Measurements from ENCODE around the gene PIEZO2. TPM values are rescaled to one million over a fixed set of nuclear protein-coding genes. Genes with fewer than 3 reads are reported as not detected.
"Not testable (repeated sequence)": the region's sequence is repeated elsewhere in the genome, so short reads cannot be mapped to it uniquely, and the experiment has no call there.

Gene PIEZO2
- polyA plus RNA-seq, 1 donor from 2014 or later, result 0.30 TPM

DNA sequence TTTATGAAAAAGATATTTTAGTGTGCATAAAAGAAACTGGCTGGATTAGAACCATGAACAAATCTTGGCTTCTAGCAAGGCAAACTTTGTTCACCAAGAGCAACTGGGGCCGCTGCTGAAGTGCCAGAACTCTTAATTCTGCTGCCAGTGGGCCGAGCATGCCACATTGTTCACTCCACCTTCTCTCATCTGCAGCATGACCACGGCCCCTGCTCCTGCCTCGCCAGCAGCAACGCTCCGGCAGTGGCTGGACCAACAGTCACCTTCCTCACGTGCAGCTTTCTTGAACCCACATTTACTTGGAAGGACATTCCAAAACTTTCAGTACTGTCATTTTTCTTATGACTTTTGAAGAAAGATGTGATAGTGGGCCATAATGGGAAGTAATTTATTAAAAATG lies 213.8 kb downstream of the PIEZO2 start:
- Histone ChIP-seq H3K9me3 (ENCODE audit: low read length) (no peaks in the 10 kb centered on the region), H3K4me2 (ENCODE audit: low read length) (no peak overlapping the region), H3K9me2 (ENCODE audit: insufficient read depth, low read length) (no peaks in the 10 kb centered on the region), H4K20me1 (ENCODE audit: insufficient read depth) (no peaks in the 10 kb centered on the region), H3K27ac (ENCODE audit: low read length) (no peak overlapping the region), H3K9ac (ENCODE audit: low read length) (no peak overlapping the region), H3K27me3 (ENCODE audit: insufficient read depth, low read depth, low read length) (no peaks in the 10 kb centered on the region), H3F3A (ENCODE audit: insufficient read depth, low read length, poor library complexity, severe bottlenecking) (no peaks in the 10 kb centered on the region), H3K79me2 (replicated peaks; ENCODE audit: insufficient read depth, low read length) (no peaks in the 10 kb centered on the region), H3K4me3 (ENCODE audit: low read length) (no peak overlapping the region), H2AFZ (ENCODE audit: low read depth, low read length) (no peak overlapping the region), H3K36me3 (ENCODE audit: insufficient read depth, low read length) (no peaks in the 10 kb centered on the region)
- no peak for TF ChIP-seq EP300 (conservative IDR thresholded peaks at IDR 0.05; ENCODE audit: poor library complexity, severe bottlenecking)
- TF ChIP-seq, protein P1, sequence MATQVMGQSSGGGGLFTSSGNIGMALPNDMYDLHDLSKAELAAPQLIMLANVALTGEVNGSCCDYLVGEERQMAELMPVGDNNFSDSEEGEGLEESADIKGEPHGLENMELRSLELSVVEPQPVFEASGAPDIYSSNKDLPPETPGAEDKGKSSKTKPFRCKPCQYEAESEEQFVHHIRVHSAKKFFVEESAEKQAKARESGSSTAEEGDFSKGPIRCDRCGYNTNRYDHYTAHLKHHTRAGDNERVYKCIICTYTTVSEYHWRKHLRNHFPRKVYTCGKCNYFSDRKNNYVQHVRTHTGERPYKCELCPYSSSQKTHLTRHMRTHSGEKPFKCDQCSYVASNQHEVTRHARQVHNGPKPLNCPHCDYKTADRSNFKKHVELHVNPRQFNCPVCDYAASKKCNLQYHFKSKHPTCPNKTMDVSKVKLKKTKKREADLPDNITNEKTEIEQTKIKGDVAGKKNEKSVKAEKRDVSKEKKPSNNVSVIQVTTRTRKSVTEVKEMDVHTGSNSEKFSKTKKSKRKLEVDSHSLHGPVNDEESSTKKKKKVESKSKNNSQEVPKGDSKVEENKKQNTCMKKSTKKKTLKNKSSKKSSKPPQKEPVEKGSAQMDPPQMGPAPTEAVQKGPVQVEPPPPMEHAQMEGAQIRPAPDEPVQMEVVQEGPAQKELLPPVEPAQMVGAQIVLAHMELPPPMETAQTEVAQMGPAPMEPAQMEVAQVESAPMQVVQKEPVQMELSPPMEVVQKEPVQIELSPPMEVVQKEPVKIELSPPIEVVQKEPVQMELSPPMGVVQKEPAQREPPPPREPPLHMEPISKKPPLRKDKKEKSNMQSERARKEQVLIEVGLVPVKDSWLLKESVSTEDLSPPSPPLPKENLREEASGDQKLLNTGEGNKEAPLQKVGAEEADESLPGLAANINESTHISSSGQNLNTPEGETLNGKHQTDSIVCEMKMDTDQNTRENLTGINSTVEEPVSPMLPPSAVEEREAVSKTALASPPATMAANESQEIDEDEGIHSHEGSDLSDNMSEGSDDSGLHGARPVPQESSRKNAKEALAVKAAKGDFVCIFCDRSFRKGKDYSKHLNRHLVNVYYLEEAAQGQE (IDR thresholded peaks at IDR 0.05; ENCODE audit: borderline replicate concordance), result no peak
- no peak for TF ChIP-seq TAF1 (IDR thresholded peaks at IDR 0.05; ENCODE audit: low read depth)
- TF ChIP-seq, protein P2, sequence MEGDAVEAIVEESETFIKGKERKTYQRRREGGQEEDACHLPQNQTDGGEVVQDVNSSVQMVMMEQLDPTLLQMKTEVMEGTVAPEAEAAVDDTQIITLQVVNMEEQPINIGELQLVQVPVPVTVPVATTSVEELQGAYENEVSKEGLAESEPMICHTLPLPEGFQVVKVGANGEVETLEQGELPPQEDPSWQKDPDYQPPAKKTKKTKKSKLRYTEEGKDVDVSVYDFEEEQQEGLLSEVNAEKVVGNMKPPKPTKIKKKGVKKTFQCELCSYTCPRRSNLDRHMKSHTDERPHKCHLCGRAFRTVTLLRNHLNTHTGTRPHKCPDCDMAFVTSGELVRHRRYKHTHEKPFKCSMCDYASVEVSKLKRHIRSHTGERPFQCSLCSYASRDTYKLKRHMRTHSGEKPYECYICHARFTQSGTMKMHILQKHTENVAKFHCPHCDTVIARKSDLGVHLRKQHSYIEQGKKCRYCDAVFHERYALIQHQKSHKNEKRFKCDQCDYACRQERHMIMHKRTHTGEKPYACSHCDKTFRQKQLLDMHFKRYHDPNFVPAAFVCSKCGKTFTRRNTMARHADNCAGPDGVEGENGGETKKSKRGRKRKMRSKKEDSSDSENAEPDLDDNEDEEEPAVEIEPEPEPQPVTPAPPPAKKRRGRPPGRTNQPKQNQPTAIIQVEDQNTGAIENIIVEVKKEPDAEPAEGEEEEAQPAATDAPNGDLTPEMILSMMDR (IDR thresholded peaks at IDR 0.05; ENCODE audit: poor library complexity, severe bottlenecking), result no peak
- no peak for TF ChIP-seq SMC3 (conservative IDR thresholded peaks at IDR 0.05; ENCODE audit: poor library complexity)
- no peak for TF ChIP-seq RAD21 (conservative IDR thresholded peaks at IDR 0.05)
- no peak for TF ChIP-seq EZH2 (IDR thresholded peaks at IDR 0.05; ENCODE audit: borderline replicate concordance, insufficient read depth, low read length, poor library complexity, severe bottlenecking)
- TF ChIP-seq MXI1 (conservative IDR thresholded peaks at IDR 0.05; ENCODE audit: poor library complexity, severe bottlenecking), result no peak
- TF ChIP-seq POLR2AphosphoS5 (IDR thresholded peaks at IDR 0.05), result no peak

DNA sequence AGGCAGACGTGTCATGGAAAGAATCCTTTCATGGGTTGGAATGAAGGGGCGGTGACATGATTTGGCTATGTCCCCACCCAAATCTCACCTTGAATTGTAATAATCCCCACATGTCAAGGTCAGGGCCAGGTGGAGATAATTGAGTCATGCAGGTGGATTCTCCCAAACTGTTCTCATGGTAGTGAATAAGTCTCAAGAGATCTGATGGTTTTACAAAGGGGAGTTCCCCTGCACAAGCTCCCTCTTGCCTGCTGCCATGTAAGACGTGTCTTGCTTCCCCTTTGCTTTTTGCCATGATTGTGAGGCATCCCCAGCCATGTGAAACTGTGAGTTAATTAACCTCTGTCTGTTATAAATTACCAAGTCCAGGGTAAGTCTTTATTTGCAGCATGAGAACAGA lies 215.7 kb downstream of the PIEZO2 start:
- H3K27me3 ChIP-seq (ENCODE audit: insufficient read depth, low read depth, low read length); H3K9me3 ChIP-seq (ENCODE audit: low read length); H3K36me3 ChIP-seq (ENCODE audit: insufficient read depth, low read length); H3K27ac ChIP-seq (ENCODE audit: low read length); H4K20me1 ChIP-seq (ENCODE audit: insufficient read depth); H3K79me2 ChIP-seq (replicated peaks; ENCODE audit: insufficient read depth, low read length); H3K9ac ChIP-seq (ENCODE audit: low read length); H3K9me2 ChIP-seq (ENCODE audit: insufficient read depth, low read length); H2AFZ ChIP-seq (ENCODE audit: low read depth, low read length); H3K4me3 ChIP-seq (ENCODE audit: low read length); H3K4me2 ChIP-seq (ENCODE audit: low read length); H3F3A ChIP-seq (ENCODE audit: insufficient read depth, low read length, poor library complexity, severe bottlenecking): not testable (repeated sequence)

DNA sequence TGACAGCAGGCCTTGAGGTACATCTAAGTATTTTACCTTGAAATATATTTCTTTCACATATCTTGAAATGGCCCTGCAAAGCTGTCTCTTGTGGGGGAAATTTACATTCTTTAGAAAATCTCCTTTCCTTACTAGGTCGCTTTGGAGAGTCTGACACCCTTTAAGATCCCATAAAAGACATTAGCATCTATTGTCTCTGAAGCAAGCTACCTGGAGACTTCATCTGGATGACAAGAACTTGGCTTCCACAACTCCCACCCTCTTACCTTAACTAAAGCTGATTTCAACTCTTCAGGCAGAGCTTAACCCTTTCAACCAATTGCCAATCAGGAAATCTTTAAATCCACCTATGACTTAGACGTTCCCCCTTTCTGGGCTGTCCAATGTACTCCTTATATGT lies 219.3 kb downstream of the PIEZO2 start:
- no peak overlapping the region for H3K4me2 ChIP-seq (ENCODE audit: low read length)
- no peaks in the 10 kb centered on the region for H3K9me2 ChIP-seq (ENCODE audit: insufficient read depth, low read length)
- no peaks in the 10 kb centered on the region for H3K36me3 ChIP-seq (ENCODE audit: insufficient read depth, low read length)
- H3K27me3 ChIP-seq (ENCODE audit: insufficient read depth, low read depth, low read length), result no peaks in the 10 kb centered on the region
- no peak overlapping the region for H2AFZ ChIP-seq (ENCODE audit: low read depth, low read length)
- no peaks in the 10 kb centered on the region for H4K20me1 ChIP-seq (ENCODE audit: insufficient read depth)
- TF ChIP-seq EP300 (conservative IDR thresholded peaks at IDR 0.05; ENCODE audit: poor library complexity, severe bottlenecking) (no peak), TAF1 (IDR thresholded peaks at IDR 0.05; ENCODE audit: low read depth) (no peak), RAD21 (conservative IDR thresholded peaks at IDR 0.05) (no peak), POLR2AphosphoS5 (IDR thresholded peaks at IDR 0.05) (no peak), EZH2 (IDR thresholded peaks at IDR 0.05; ENCODE audit: borderline replicate concordance, insufficient read depth, low read length, poor library complexity, severe bottlenecking) (no peak), MXI1 (conservative IDR thresholded peaks at IDR 0.05; ENCODE audit: poor library complexity, severe bottlenecking) (no peak), SMC3 (conservative IDR thresholded peaks at IDR 0.05; ENCODE audit: poor library complexity) (no peak)
- TF ChIP-seq, protein P2 (IDR thresholded peaks at IDR 0.05; ENCODE audit: poor library complexity, severe bottlenecking), result no peak
- TF ChIP-seq, protein P1 (IDR thresholded peaks at IDR 0.05; ENCODE audit: borderline replicate concordance), result no peak
- H3K4me3 ChIP-seq (ENCODE audit: low read length), result no peak overlapping the region
- no peaks in the 10 kb centered on the region for H3K9me3 ChIP-seq (ENCODE audit: low read length)
- no peak overlapping the region for H3K9ac ChIP-seq (ENCODE audit: low read length)
- no peaks in the 10 kb centered on the region for H3K79me2 ChIP-seq (replicated peaks; ENCODE audit: insufficient read depth, low read length)
- no peaks in the 10 kb centered on the region for H3F3A ChIP-seq (ENCODE audit: insufficient read depth, low read length, poor library complexity, severe bottlenecking)
- H3K27ac ChIP-seq (ENCODE audit: low read length), result no peak overlapping the region
